A673 (cell line): ENCODE results near the gene RNPS1.

Source experiments
- CTCF ChIP-seq: fragments of 300-800, 200-600 bp; sonication (generic); conservative IDR thresholded peaks from 2 replicates; pipeline ENCODE4 v1.5.1; 2017; ENCODE audit warnings: low read depth, mild to moderate bottlenecking, antibody characterized with exemption, low read length, moderate library complexity, mixed read lengths
- EZH2 ChIP-seq: fragments of 200-600 bp; sonication (generic); IDR thresholded peaks from 2 replicates; pipeline ENCODE4 v1.6.1; 2017; ENCODE audit warnings: borderline replicate concordance, low read depth, mild to moderate bottlenecking, mixed read lengths, antibody characterized with exemption, low read length; ENCODE audit not compliant: poor library complexity, severe bottlenecking

GRCh38 chr16:2277466-2278271, 9.7 kb upstream of the RNPS1 start:
- TF ChIP-seq CTCF (no peak), EZH2 (no peak)
